GM12892 (cell line): ENCODE data around the gene STON1.

ENCODE experiments used
- POLR2A ChIP-seq: IDR thresholded peaks from 2 replicates; pipeline ENCODE4 v1.6.1; 2011; ENCODE audit warnings: low read depth, low read length, control low read depth
- TAF1 ChIP-seq: IDR thresholded peaks from 2 replicates; pipeline ENCODE4 v1.6.1; 2011; ENCODE audit warnings: low read depth, mild to moderate bottlenecking, control low read depth, low read length, borderline replicate concordance

- TF ChIP-seq POLR2A = no peak
- TF ChIP-seq TAF1 = no peak
Observed at GRCh38 chr2:48562281-48562680, 32.3 kb downstream of the STON1 start.
